Activated CD4-positive, alpha-beta T cell treated with anti-CD3 and anti-CD28 coated beads for 48 hours (primary cell): ENCODE results near the gene ZG16B.

Experiments
- DNase-seq: peaks from one replicate; pipeline ENCODE4 v3.0.0-alpha.2; 2020

Gene ZG16B

GRCh38 chr16:2825049-2825742 is 4.9 kb upstream of the ZG16B start:
- DNase-seq, result no peak

GRCh38 chr16:2825906-2826305 is 4.2 kb upstream of the ZG16B start:
- DNase-seq, result no peak

GRCh38 chr16:2826591-2827373 is 3.3 kb upstream of the ZG16B start:
- no peak for DNase-seq

GRCh38 chr16:2827374-2827791 is 2.7 kb upstream of the ZG16B start:
- DNase-seq, result no peak

- DNase-seq, result no peak
These were observed 2.1 kb upstream of the ZG16B start for GRCh38 chr16:2827831-2828520.

- no peak for DNase-seq
These were observed 1.6 kb upstream of the ZG16B start for GRCh38 chr16:2828521-2828840.

GRCh38 chr16:2828876-2829430 is 1.1 kb upstream of the ZG16B start:
- no peak for DNase-seq

GRCh38 chr16:2830355-2830695 is 222 bp downstream of the ZG16B start:
- no peak for DNase-seq

- DNase-seq, result no peak
These were observed 1.1 kb downstream of the ZG16B start for GRCh38 chr16:2831203-2831602.

- DNase-seq, result no peak
These were observed 3.7 kb downstream of the ZG16B start for GRCh38 chr16:2833776-2834175.

- no peak for DNase-seq
These were observed 4.9 kb downstream of the ZG16B start for GRCh38 chr16:2834968-2835367.

GRCh38 chr16:2835638-2836493 is 5.8 kb downstream of the ZG16B start:
- DNase-seq, result no peak

GRCh38 chr16:2836646-2837508 is 6.8 kb downstream of the ZG16B start:
- DNase-seq, result no peak

GRCh38 chr16:2838928-2839327 is 8.8 kb downstream of the ZG16B start:
- peak; percentile 71 for DNase-seq

GRCh38 chr16:2839650-2840450 is 9.7 kb downstream of the ZG16B start:
- DNase-seq, result no peak

- DNase-seq, result no peak
These were observed 10.8 kb downstream of the ZG16B start for GRCh38 chr16:2840914-2841313.

- no peak for DNase-seq
These were observed 11.7 kb downstream of the ZG16B start for GRCh38 chr16:2841606-2842339.

- DNase-seq, result peak; percentile 95
These were observed 12.4 kb downstream of the ZG16B start for GRCh38 chr16:2842340-2843000.

- DNase-seq, result no peak
These were observed 13.4 kb downstream of the ZG16B start for GRCh38 chr16:2843526-2843925.

GRCh38 chr16:2845116-2845515 is 15.0 kb downstream of the ZG16B start:
- no peak for DNase-seq
